Mesothelial cell of epicardium (in vitro differentiated cells): Measurements from ENCODE around the gene VGLL4. TPM values are rescaled to one million over a fixed set of nuclear protein-coding genes. Genes with fewer than 3 reads are reported as not detected.
"Not testable (repeated sequence)": the region's sequence is repeated elsewhere in the genome, so short reads cannot be mapped to it uniquely, and the experiment has no call there.

Source experiments
- DNase-seq, 2 experiments: peaks; one replicate each; pipeline ENCODE4 v3.0.0; 2021; ENCODE audit warnings: low spot score in 2 of 2; ENCODE audit not compliant: unreplicated experiment in 2 of 2
- H3K27ac Mint-ChIP-seq: 2 replicates; pipeline ENCODE4 v1.8.0; 2021; ENCODE audit warnings: mixed read lengths
- H3K27me3 Mint-ChIP-seq: 2 replicates; pipeline ENCODE4 v1.8.0; 2021; ENCODE audit warnings: low read depth, mixed read lengths
- H3K36me3 Mint-ChIP-seq: 2 replicates; pipeline ENCODE4 v1.8.0; 2021; ENCODE audit warnings: mixed read lengths
- H3K4me1 Mint-ChIP-seq: 2 replicates; pipeline ENCODE4 v1.8.0; 2021; ENCODE audit warnings: mixed read lengths
- H3K4me3 Mint-ChIP-seq: 2 replicates; pipeline ENCODE4 v1.8.0; 2021; ENCODE audit warnings: mild to moderate bottlenecking, moderate library complexity, mixed read lengths
- H3K9me3 Mint-ChIP-seq: 2 replicates; pipeline ENCODE4 v1.8.0; 2021; ENCODE audit warnings: mixed read lengths
- total RNA-seq: library from RNA; stranded (reverse); gene quantifications from 3 replicates; pipeline ENCODE4 v1.2.1, GENCODE V29; 2021
- TF ChIP-seq, protein P1 (sequence below): fragments of 200-600 bp; sonication (generic); IDR thresholded peaks from one replicate; pipeline ENCODE4 v1.5.0; 2021; ENCODE audit warnings: antibody characterized with exemption; ENCODE audit not compliant: unreplicated experiment

Gene VGLL4
- total RNA-seq, 1 donor from 2014 or later = 140 TPM

DNA sequence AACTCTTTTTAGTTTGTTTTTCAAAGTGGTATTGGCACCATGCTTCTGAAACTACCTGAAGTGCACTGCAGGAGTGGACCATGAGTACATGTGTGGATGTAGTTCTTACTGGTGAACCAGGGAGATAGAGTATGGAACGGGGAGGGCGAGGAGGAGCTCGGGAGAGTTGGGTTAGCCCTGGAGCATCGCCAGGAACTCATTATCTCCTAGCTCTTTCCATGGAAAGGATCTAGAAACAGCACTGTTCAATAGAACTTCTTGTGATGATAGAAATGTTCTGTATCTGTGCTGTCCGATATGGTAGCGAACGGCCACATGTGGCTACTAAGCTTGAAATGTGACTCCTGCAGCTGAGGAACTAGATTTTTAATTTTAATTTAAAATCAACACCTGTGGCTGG, 47.3 kb downstream of the VGLL4 start:
- TF ChIP-seq, protein P1, sequence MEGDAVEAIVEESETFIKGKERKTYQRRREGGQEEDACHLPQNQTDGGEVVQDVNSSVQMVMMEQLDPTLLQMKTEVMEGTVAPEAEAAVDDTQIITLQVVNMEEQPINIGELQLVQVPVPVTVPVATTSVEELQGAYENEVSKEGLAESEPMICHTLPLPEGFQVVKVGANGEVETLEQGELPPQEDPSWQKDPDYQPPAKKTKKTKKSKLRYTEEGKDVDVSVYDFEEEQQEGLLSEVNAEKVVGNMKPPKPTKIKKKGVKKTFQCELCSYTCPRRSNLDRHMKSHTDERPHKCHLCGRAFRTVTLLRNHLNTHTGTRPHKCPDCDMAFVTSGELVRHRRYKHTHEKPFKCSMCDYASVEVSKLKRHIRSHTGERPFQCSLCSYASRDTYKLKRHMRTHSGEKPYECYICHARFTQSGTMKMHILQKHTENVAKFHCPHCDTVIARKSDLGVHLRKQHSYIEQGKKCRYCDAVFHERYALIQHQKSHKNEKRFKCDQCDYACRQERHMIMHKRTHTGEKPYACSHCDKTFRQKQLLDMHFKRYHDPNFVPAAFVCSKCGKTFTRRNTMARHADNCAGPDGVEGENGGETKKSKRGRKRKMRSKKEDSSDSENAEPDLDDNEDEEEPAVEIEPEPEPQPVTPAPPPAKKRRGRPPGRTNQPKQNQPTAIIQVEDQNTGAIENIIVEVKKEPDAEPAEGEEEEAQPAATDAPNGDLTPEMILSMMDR = no peak
- Mint-ChIP-seq H3K27ac (peak overlapping the region; percentile 47), H3K9me3 (peaks cover 8% of the 10 kb centered on the region), H3K36me3 (peaks cover 49% of the 10 kb centered on the region), H3K4me3 (no peak overlapping the region), H3K27me3 (no peaks in the 10 kb centered on the region), H3K4me1 (peaks cover 50% of the 10 kb centered on the region)
- no peak for DNase-seq

DNA sequence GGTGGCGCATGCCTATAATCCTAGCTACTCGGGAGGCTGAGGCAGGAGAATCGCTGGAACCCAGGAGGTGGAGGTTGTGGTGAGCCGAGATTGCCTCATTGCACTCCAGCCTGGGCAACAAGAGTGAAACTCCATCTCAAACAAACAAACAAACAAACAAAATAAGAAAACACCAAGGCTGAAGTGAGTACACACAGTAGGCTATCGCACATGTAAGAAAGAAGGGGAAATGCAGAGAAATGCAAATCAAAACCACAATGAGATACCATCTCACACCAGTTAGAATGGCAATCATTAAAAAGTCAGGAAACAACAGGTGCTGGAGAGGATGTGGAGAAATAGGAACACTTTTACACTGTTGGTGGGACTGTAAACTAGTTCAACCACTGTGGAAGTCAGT, 48.7 kb downstream of the VGLL4 start:
- peak overlapping the region; percentile 16 for H3K27ac Mint-ChIP-seq
- H3K9me3 Mint-ChIP-seq, H3K4me3 Mint-ChIP-seq, DNase-seq, H3K27me3 Mint-ChIP-seq: not testable (repeated sequence)
- H3K36me3 Mint-ChIP-seq = peaks cover 40% of the 10 kb centered on the region
- peaks cover 50% of the 10 kb centered on the region for H3K4me1 Mint-ChIP-seq

DNA sequence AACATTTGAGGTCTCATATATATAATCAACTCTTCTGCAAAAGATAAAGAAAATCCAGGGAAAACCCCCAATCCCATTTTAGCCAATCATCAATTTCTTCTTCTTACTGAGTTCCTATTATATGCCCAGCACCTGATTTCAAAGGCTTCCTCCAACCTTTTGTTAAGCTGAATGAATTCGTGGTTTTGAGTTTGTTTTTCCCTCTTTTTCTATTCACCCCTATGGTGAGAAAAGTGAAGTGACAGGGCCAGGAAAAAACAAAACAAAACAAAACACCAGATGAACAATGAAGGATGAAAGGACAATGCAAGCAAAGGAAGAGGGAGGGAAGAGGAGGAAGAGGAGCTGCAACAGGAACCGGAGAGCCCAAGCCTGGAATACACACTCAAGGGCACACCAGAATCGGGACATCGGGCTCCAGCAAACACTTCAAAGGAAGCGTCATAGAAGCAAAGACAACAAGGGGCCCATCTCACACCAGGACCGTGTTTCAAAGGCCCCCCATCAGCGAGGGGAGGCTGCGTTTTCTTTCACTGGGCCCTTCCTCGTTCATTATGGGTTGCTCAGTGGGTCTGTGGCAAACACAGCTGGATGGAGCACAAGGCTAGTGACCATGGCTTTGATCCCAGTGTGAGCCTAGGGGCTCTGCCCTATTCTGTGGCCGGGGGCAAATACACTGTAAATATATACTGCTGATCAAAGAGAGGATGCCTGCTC, 50.2 kb downstream of the VGLL4 start:
- TF ChIP-seq, protein P1 = no peak
- Mint-ChIP-seq H3K36me3 (peaks cover 35% of the 10 kb centered on the region), H3K9me3 (peaks cover 8% of the 10 kb centered on the region), H3K27me3 (no peaks in the 10 kb centered on the region), H3K4me3 (no peak overlapping the region), H3K4me1 (peaks cover 53% of the 10 kb centered on the region), H3K27ac (peak overlapping the region; percentile 98)
- no peak for DNase-seq

DNA sequence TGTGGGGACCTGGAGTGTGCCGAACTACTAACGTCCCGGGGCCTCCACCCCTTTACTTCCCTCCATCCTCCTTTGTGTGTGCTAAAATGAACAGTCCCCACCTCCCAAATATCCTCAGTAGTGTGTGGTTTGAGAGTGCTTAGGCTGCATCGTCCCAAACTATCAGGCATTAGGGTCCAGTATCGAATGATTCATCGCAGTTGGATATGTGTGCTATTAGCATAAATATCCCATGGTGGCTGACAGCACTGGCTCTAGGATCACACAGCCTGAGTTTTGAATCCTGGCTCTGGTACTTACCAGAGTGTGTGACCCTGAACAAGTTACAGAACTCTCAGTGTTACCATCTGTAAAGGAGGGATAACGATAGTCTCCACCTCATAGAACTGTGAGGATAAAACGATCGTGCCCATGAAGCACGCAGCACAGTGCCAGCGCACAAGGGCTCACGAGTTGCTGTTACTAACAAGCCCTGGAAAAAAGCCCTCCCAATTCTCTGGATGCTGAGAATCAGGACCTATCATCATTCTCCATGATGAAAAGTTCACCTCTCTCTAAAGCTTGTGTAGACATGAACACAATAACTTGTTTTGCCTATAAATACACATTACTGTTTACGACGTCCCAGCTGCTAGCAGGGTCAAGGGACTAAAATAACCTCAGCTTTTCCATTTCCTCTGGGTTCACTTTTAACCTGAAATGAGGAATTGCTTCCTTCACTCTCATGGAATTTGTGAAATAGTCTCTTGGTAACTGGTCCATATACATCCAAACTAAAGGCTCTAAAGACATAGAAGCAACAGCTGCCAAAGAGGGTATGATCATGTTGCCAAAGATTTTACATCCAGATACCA, 51.0 kb downstream of the VGLL4 start:
- Mint-ChIP-seq H3K27ac (peak overlapping the region; percentile 98), H3K4me3 (no peak overlapping the region), H3K9me3 (peaks cover 8% of the 10 kb centered on the region), H3K4me1 (peaks cover 58% of the 10 kb centered on the region), H3K36me3 (peaks cover 28% of the 10 kb centered on the region), H3K27me3 (no peaks in the 10 kb centered on the region)
- TF ChIP-seq, protein P1 = no peak
- DNase-seq = no peak

DNA sequence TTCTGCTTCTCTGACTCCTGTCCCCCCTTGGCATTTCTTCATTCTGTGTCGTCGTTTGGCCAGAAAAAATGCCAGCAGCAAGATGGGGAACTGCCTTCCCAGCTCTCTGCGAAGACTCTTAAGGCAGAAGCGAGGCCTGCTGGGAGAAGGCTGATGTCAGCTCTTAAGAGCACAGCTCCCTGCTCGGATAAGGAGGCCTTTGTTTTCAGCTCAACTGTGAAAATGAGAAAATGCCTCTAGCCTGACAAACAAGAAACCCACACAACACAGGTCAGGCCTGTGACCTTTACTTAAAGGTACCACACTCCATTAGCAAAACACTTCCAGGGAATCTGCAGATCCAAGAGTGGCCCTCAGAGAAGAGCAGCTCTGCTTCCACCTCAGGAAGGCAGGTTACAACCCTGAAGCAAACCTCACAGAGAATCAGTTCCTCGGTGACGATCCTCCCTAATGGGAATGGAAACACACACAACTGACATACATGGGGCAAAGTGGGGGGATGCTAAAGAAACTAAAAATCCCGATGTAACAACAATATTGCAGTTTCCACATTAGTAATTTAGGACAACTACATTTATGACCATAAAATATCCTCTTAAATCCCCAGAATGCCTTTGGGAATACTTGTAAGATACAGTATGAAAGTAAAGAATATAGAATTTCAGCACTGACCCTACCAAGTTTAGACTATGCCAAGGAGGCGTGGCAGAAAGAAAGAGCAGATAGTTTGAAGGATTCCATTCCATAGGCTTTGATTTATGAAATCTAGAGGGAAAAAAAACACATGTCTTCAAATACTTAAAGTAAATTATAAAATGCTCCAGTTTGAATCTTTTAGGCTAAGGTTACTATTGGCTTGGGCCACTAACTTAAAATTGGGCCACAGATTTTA, 52.1 kb downstream of the VGLL4 start:
- Mint-ChIP-seq H3K36me3 (peaks cover 19% of the 10 kb centered on the region), H3K4me1 (peaks cover 66% of the 10 kb centered on the region), H3K9me3 (no peaks in the 10 kb centered on the region), H3K4me3 (no peak overlapping the region), H3K27me3 (no peaks in the 10 kb centered on the region), H3K27ac (peak overlapping the region; percentile 98)
- TF ChIP-seq, protein P1 = no peak
- no peak for DNase-seq
